NCI-H748 treated with DMSO at 0.1 percent for 48 hours (cell line): ENCODE measurements around the gene COL19A1.
"Not testable (repeated sequence)": the region's sequence is repeated elsewhere in the genome, so short reads cannot be mapped to it uniquely, and the experiment has no call there.

Experiments
- DNase-seq: peaks from one replicate; lab custom pipeline; 2025; lab: John Stamatoyannopoulos, UW

Gene COL19A1

DNA sequence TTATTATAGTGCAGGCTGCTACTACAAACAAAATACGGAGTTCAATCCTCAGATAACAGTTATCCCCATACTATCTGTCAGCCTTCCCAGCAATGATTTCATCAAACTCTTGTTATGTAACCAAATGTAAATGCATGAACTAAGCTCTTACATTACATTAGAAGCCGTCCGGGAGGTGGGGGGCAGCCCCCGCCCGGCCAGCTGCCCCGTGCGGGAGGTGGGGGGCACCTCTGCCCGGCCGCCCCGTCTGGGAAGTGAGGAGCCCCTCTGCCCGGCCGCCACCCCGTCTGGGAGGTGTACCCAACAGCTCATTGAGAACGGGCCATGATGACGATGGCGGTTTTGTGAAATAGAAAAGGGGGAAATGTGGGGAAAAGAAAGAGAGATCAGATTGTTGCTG is 99.6 kb downstream of the COL19A1 start:
- not testable (repeated sequence) for DNase-seq

DNA sequence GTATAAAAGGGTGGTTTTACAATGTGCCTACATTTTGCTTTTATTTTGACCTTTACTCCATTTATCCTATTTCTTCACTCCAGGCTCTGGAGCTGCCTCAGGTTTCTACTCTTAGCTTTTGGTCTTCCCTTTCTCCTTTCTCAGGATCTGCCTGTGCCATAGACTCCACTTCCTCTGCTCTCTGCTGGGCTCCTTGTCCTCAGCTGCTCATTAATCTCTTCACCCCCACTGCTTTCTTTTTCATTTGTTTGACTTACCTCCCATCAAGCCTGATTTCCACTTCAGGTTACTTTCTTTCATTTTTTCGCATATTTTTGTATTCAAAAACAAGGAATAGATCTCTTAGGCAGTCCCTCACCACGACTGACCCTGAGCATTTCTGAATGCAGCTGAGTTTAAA is 106.8 kb downstream of the COL19A1 start:
- no peak for DNase-seq

DNA sequence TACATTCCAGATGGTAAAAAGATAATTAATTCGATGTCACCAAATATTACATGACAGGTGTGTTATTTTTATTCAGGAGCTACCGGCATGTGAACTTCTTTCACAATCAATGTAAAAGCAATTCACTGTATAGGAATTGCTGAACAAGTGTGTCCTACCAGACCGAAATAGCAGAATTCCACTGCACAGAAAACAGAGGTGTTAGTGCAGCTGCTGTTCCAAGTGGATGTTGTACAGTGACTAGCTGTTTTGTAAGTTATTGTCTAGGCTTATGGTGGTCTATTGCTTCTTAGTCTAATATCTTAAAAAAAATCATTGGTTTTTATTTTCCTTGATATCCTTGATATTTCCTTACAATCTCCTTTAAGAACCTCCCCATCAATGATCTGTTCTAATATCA is 107.4 kb downstream of the COL19A1 start:
- DNase-seq = no peak

DNA sequence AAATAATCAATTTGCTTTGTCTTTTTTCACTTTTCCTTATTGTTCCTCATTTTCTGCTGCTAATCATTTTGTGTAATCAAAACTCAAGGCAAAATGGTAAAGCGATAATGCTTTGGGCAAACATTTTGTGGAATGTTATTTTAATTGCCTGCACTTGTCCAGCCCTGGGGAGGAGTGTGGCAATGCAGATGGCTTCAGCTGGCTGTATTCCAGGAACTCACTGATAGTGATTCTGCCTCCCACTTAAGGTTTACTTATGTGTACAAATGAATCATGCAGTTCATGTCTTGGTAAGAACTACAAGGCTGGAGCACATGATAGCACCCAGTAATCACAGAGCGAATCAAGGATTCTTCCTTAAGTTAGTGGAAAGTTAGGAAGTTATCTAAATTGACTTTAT is 107.8 kb downstream of the COL19A1 start:
- peak; percentile 65 for DNase-seq

GRCh38 chr6:69976591-69977090 is 110.3 kb downstream of the COL19A1 start:
- DNase-seq = no peak

- no peak for DNase-seq
Measured at GRCh38 chr6:69980624-69981023, 114.3 kb downstream of the COL19A1 start.

DNA sequence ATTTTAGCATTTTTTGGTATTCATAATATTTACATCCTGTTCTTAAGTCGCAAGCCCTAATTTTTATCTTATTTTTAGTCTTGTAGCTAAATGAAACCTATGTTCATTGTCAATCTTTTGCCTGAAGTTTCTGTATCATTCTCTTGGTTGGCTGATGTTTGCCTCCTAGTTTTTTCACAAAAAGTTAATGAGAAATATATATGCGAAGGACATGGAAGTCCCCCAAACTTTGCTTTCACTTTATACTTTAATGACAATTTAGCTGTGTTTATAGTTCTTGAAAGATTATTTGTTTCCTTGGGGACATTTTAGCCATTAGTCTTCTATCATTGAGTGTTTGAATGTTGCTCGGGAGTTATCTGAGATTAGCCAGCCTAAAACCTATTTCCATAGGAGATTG is 118.2 kb downstream of the COL19A1 start:
- DNase-seq = no peak

- no peak for DNase-seq
Measured at GRCh38 chr6:69985180-69985579, 118.8 kb downstream of the COL19A1 start.

DNA sequence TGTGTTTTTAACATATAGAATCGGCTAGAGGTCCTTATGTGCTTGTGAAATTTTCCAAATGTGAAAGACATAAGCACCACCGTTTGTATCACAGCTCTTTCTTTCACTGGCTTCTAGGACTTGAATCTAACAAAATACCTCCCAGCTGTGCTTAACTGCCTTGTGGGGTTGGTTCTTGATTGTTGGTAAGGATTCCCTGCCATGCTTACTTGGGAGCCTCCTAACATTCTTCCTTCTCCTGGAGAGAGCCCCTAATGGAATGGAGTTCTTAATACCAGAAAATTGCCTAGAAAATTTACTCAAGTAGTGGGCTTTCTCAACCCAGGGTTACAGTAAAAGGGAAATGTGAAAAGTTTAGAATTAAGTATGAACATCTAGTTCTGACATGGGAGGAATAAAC is 121.2 kb downstream of the COL19A1 start:
- DNase-seq = no peak

DNA sequence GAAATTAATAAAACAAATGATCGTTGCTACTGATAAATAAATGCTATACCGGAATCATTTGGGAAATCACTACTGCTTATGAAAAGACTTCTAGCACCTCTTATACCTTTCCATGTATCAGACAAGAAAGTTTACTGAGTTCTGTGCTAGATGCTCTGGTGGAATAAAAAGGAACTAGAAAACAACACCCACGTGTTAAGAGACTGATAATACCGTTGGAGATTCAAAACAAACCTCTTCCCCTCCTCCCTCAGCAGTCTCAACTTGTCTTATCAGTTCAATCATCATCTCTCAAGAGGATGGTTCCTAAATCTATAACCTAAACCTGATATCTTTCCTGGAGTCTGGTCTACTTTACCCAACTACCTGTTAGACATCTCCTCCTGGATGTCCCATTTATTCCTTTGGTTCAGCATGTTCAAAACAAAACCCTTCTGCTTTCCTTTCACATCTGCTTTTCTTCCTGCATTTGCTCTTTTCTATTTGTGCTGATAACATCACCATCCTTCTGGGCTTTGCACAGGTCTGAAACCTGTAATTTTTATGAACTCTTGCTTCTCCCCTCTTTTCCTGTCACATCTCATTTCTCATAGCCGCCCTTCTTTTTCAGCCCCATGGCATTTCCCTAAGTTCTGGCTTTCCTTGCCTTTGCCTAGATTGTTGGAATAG is 122.2 kb downstream of the COL19A1 start:
- DNase-seq = no peak

GRCh38 chr6:69994251-69994650 is 127.9 kb downstream of the COL19A1 start:
- DNase-seq = no peak

- DNase-seq = no peak
Measured at GRCh38 chr6:70008189-70008588, 141.8 kb downstream of the COL19A1 start.

GRCh38 chr6:70010339-70010738 is 144.0 kb downstream of the COL19A1 start:
- DNase-seq = peak; percentile 45

GRCh38 chr6:70023201-70023600 is 156.8 kb downstream of the COL19A1 start:
- not testable (repeated sequence) for DNase-seq

- DNase-seq = no peak
Measured at GRCh38 chr6:70028246-70028645, 161.9 kb downstream of the COL19A1 start.

DNA sequence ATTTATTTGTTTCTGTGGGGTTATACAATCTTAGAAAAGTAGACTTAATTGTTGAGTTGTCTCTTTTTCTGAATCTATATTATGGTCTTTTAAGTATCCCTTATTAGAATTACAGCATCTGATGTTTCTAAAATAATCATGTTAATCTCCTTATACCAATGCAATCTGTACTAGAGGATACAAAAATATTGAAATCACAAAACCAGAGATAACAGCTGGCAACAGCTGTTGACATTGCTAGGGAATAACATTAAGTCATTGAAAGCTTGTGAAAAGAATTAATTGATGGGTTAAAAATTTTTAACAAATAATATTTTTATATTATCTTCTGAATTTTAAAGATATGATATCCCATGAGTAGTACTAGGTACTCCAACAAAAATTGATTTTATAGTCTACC is 162.6 kb downstream of the COL19A1 start:
- no peak for DNase-seq

GRCh38 chr6:70033781-70034180 is 167.4 kb downstream of the COL19A1 start:
- DNase-seq = no peak

- no peak for DNase-seq
Measured at GRCh38 chr6:70037445-70037844, 171.1 kb downstream of the COL19A1 start.

- no peak for DNase-seq
Measured at GRCh38 chr6:70040766-70041165, 174.4 kb downstream of the COL19A1 start.

- no peak for DNase-seq
Measured at GRCh38 chr6:70041411-70041810, 175.1 kb downstream of the COL19A1 start.

GRCh38 chr6:70045413-70045812 is 179.1 kb downstream of the COL19A1 start:
- no peak for DNase-seq

DNA sequence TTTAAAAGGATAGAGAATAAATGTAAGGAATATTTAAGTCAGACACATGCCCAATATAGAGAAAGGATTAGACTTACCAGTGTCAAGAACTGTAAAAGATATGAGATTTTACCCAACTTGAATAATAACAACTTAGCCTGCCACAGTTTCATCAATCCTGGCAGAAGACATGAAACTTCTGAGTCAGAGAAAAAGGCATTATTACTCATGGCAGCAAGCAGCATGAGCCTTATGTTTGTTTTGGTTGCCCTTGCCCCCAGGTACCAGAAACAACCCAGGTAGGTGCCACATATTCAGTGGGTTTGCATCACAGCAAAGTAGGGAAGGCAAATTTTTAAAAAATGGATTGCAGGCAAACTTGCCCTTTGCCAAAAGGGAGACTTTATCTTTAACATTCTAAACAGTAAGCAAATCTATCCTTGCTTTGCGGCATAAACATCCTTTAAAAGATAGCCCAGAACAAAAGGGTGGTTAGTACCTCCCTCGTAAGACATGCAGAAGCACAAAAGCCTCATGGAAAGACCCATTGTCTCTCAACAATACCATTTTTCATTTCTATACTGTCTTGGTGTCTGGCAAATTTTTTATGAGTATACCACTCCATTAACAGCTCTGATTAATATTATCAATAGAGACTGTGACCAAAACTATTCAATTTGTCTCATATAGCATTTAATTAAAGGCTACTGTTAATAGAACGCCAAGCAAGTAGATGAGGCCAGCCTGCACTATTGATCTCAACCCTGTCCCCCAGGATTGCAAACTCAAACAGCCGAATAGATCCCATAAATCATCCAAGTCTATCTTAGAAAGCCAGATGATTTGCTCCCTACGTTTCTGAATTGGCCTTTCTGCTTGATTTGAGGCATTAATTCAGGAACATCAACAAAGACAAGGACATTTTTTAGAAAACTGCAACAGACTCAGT is 185.1 kb downstream of the COL19A1 start:
- no peak for DNase-seq

- DNase-seq = no peak
Measured at GRCh38 chr6:70059039-70059719, 192.8 kb downstream of the COL19A1 start.
